WTC11 (cell line): ENCODE results near the gene SLC8A2. TPM values are rescaled to one million over a fixed set of nuclear protein-coding genes. Genes with fewer than 3 reads are reported as not detected.

Source experiments
- ATAC-seq: fragments of 200-7000 bp; cut with Tn5 transposase; 2 replicates; pipeline ENCODE4 v1.10.0; 2021; ENCODE audit warnings: mild to moderate bottlenecking, moderate library complexity
- CTCF ChIA-PET: fragments of 300-600 bp; sonication (Branson Sonifier 250); formaldehyde crosslinking; loops from one replicate; lab custom pipeline; 2021; ENCODE audit warnings: antibody characterized with exemption; lab: Charles Lee
- POLR2A ChIA-PET: fragments of 350-600 bp; sonication (Branson Sonifier 250); formaldehyde crosslinking; loops from one replicate; lab custom pipeline; 2021; ENCODE audit warnings: antibody characterized with exemption; lab: Charles Lee
- DNase-seq: peaks from one replicate; pipeline ENCODE4 v3.0.0; 2021; ENCODE audit warnings: low spot score
- H3K27ac Mint-ChIP-seq: 2 replicates; pipeline ENCODE4 v1.8.0; 2021; ENCODE audit warnings: mixed read lengths
- H3K27me3 Mint-ChIP-seq: 2 replicates; pipeline ENCODE4 v1.8.0; 2021; ENCODE audit warnings: low read depth, mild to moderate bottlenecking, moderate library complexity, mixed read lengths
- H3K36me3 Mint-ChIP-seq: 2 replicates; pipeline ENCODE4 v1.8.0; 2021; ENCODE audit warnings: mixed read lengths
- H3K4me1 Mint-ChIP-seq: 2 replicates; pipeline ENCODE4 v1.8.0; 2022; ENCODE audit warnings: mixed read lengths
- H3K4me3 Mint-ChIP-seq: 2 replicates; pipeline ENCODE4 v1.8.0; 2021; ENCODE audit warnings: mild to moderate bottlenecking, moderate library complexity, mixed read lengths
- H3K9me3 Mint-ChIP-seq: 2 replicates; pipeline ENCODE4 v1.8.0; 2021; ENCODE audit warnings: mixed read lengths
- AR ChIP-seq: fragments of 250-450 bp; sonication (Bioruptor Pico); IDR thresholded peaks from 2 replicates; pipeline ENCODE4 v1.9.0; 2021; ENCODE audit warnings: mild to moderate bottlenecking
- CTCF ChIP-seq: fragments of 200-600 bp; IDR thresholded peaks from 2 replicates; pipeline ENCODE4 v1.8.0; 2022; ENCODE audit warnings: antibody characterized with exemption
- ELF4 ChIP-seq: sonication (generic); formaldehyde crosslinking; IDR thresholded peaks from 2 replicates; pipeline ENCODE4 v1.8.1; 2022; ENCODE audit warnings: low read depth, mild to moderate bottlenecking, moderate library complexity, missing genetic modification reagents
- ERG ChIP-seq: fragments of 250-450 bp; sonication (Bioruptor Pico); IDR thresholded peaks from 2 replicates; pipeline ENCODE4 v1.8.0; 2021; ENCODE audit warnings: mild to moderate bottlenecking
- ETV6 ChIP-seq: sonication (generic); formaldehyde crosslinking; IDR thresholded peaks from 2 replicates; pipeline ENCODE4 v1.8.1; 2022; ENCODE audit warnings: mild to moderate bottlenecking, missing genetic modification reagents
- JAZF1 ChIP-seq: fragments of 250-450 bp; sonication (Bioruptor Pico); IDR thresholded peaks from 2 replicates; pipeline ENCODE4 v1.9.0; 2021; ENCODE audit warnings: moderate library complexity, mild to moderate bottlenecking, inconsistent platforms
- KAT7 ChIP-seq: sonication (generic); formaldehyde crosslinking; IDR thresholded peaks from 2 replicates; pipeline ENCODE4 v1.8.1; 2023; ENCODE audit warnings: missing genetic modification reagents, mild to moderate bottlenecking, borderline replicate concordance
- MLX ChIP-seq: sonication (generic); formaldehyde crosslinking; IDR thresholded peaks from 2 replicates; pipeline ENCODE4 v1.8.1; 2023; ENCODE audit warnings: mild to moderate bottlenecking, missing genetic modification reagents, moderate library complexity
- NR3C1 ChIP-seq: sonication (generic); formaldehyde crosslinking; conservative IDR thresholded peaks from 2 replicates; pipeline ENCODE4 v1.8.1; 2023; ENCODE audit warnings: low read depth, mild to moderate bottlenecking, missing genetic modification reagents
- PRDM15 ChIP-seq: sonication (generic); formaldehyde crosslinking; IDR thresholded peaks from 2 replicates; pipeline ENCODE4 v1.8.0; 2022; ENCODE audit warnings: missing genetic modification reagents
- PRRX2 ChIP-seq: fragments of 250-450 bp; sonication (Bioruptor Pico); IDR thresholded peaks from 2 replicates; pipeline ENCODE4 v1.8.0; 2021; ENCODE audit warnings: mild to moderate bottlenecking
- SMAD3 ChIP-seq: sonication (generic); formaldehyde crosslinking; IDR thresholded peaks from 2 replicates; pipeline ENCODE4 v1.8.0; 2022; ENCODE audit warnings: missing genetic modification reagents, mild to moderate bottlenecking, borderline replicate concordance
- SMAD4 ChIP-seq: sonication (generic); formaldehyde crosslinking; IDR thresholded peaks from 2 replicates; pipeline ENCODE4 v1.8.0; 2022; ENCODE audit warnings: mild to moderate bottlenecking, missing genetic modification reagents
- SP1 ChIP-seq: sonication (generic); formaldehyde crosslinking; conservative IDR thresholded peaks from 2 replicates; pipeline ENCODE4 v1.8.1; 2022; ENCODE audit warnings: missing genetic modification reagents
- TP53 ChIP-seq: sonication (generic); formaldehyde crosslinking; IDR thresholded peaks from 2 replicates; pipeline ENCODE4 v1.8.1; 2023; ENCODE audit warnings: mild to moderate bottlenecking, missing genetic modification reagents
- total RNA-seq: library from RNA; stranded (reverse); gene quantifications from 3 replicates; pipeline ENCODE4 v1.2.3, GENCODE V29; 2021

Gene SLC8A2
- total RNA-seq, 1 experiment from 2014 or later: 6.5 TPM

- TF ChIP-seq CTCF (no peak), MLX (CRISPR knock-in tag) (no peak)
These were observed 42.4 kb downstream of the SLC8A2 start (continued) for GRCh38 chr19:47429140-47429793.

- DNase-seq (peak; percentile 97), ATAC-seq (peak; percentile 75)
- H3K4me3 Mint-ChIP-seq: no peak overlapping the region
- H3K9me3 Mint-ChIP-seq: no peaks in the 10 kb centered on the region
- ChIA-PET CTCF (interaction anchor here (0.7 to 3.7 kb wide), 43 partner anchors 8 to 415 kb away, joined by 3 to 62 read pairs (median 7); partner anchors contain the start of genes CCDC9, DHX34, EHD2 and INAFM1), POLR2A (interaction anchor here (0.5 to 1.9 kb wide), 6 partner anchors 11 to 165 kb away, joined by 3 to 12 read pairs (median 4); partner anchors contain the start of gene INAFM1)
- TF ChIP-seq PRDM15 (CRISPR knock-in tag): no peak
- no peak for TF ChIP-seq KAT7 (CRISPR knock-in tag)
- no peak for TF ChIP-seq SMAD4
- no peak for TF ChIP-seq PRRX2
- peak; percentile 85 for TF ChIP-seq SP1 (CRISPR knock-in tag)
- no peak for TF ChIP-seq MLX (CRISPR knock-in tag)
- TF ChIP-seq NR3C1 (CRISPR knock-in tag): no peak
- TF ChIP-seq ERG (CRISPR knock-in tag): no peak
- TF ChIP-seq SMAD3 (CRISPR knock-in tag): no peak
- TF ChIP-seq ELF4 (CRISPR knock-in tag): no peak
- TF ChIP-seq TP53: no peak
- peak; percentile 22; the same call in 1 of the 2 replicates for TF ChIP-seq ETV6 (CRISPR knock-in tag)
- TF ChIP-seq JAZF1 (CRISPR knock-in tag): no peak
- no peak for TF ChIP-seq AR (CRISPR knock-in tag)
- H3K27ac Mint-ChIP-seq: no peak overlapping the region
- peaks cover 80% of the 10 kb centered on the region for H3K27me3 Mint-ChIP-seq
- no peaks in the 10 kb centered on the region; the same call in 1 of the 2 replicates for H3K36me3 Mint-ChIP-seq
- peaks cover 13% of the 10 kb centered on the region for H3K4me1 Mint-ChIP-seq
These were observed 43.4 kb downstream of the SLC8A2 start for GRCh38 chr19:47428177-47428894.
